Esophagus muscularis mucosa (tissue), 4 donors: ENCODE data around the gene ZBTB12. TPM values are rescaled to one million over a fixed set of nuclear protein-coding genes. Genes with fewer than 3 reads are reported as not detected.

ENCODE experiments used
- DNase-seq: peaks from one replicate; pipeline ENCODE4 v3.0.0-alpha.2; 2017; ENCODE audit errors: extremely low spot score
- H3K27ac ChIP-seq, 4 donors: fragments of 200-600 bp; sonication (generic); replicated peaks in 1 of 4; 1 replicate in 3 of 4; 2 replicates in 1 of 4; pipeline ENCODE4 v1.5.1; 2016 to 2019; ENCODE audit warnings: mild to moderate bottlenecking in 1 of 4
- H3K27me3 ChIP-seq, 4 donors: fragments of 200-600 bp; sonication (generic); one replicate each; pipeline versions ENCODE4 v1.5.1 to v1.6.0; 2016 to 2019
- H3K36me3 ChIP-seq, 4 donors: fragments of 200-600 bp; sonication (generic); one replicate each; pipeline ENCODE4 v1.5.1; 2016 to 2019
- H3K4me1 ChIP-seq, 4 donors: fragments of 200-600 bp; sonication (generic); one replicate each; pipeline ENCODE4 v1.5.1; 2016 to 2019
- H3K4me3 ChIP-seq, 4 donors: fragments of 200-600 bp; sonication (generic); 1 replicate in 2 of 4; 2 replicates in 2 of 4; pipeline ENCODE4 v1.5.1; 2016 to 2019; ENCODE audit warnings: mild to moderate bottlenecking in 4 of 4, moderate library complexity in 1 of 4
- H3K9me3 ChIP-seq, 4 donors: fragments of 200-600 bp; sonication (generic); 1 replicate in 3 of 4; 2 replicates in 1 of 4; pipeline ENCODE4 v1.5.1; 2016 to 2019
- CTCF ChIP-seq, 3 experiments: fragments of 200-600 bp in 2 of 3; fragments of 450-650 bp in 1 of 3; sonication (generic) in 2 of 3; IDR thresholded peaks; one replicate each; pipeline ENCODE4 v1.5.1; 2017 to 2019; ENCODE audit warnings: antibody characterized with exemption in 3 of 3, mild to moderate bottlenecking in 2 of 3, moderate library complexity in 1 of 3
- EP300 ChIP-seq: sonication (generic); formaldehyde crosslinking; IDR thresholded peaks from one replicate; pipeline ENCODE4 v1.6.1; 2017; ENCODE audit warnings: antibody characterized with exemption
- POLR2A ChIP-seq: fragments of 450-650 bp; IDR thresholded peaks from one replicate; pipeline ENCODE4 v1.6.1; 2017; ENCODE audit warnings: antibody characterized with exemption, moderate library complexity, mild to moderate bottlenecking, low read depth
- POLR2AphosphoS5 ChIP-seq, 2 donors: sonication (generic); formaldehyde crosslinking; IDR thresholded peaks; one replicate each; pipeline ENCODE4 v1.6.1; 2017; ENCODE audit warnings: antibody characterized with exemption in 2 of 2
- WGBS: methylation state at CpG from one replicate; pipeline ENCODE4 v1.1.5; 2018; 5-methylcytosine and 5-hydroxymethylcytosine counted together
- intact Hi-C: fragments of 100-400 bp; cut with DNase I; formaldehyde crosslinking; loops from one replicate; pipeline ENCODE4 v1.15.1; 2023
- total RNA-seq, 4 donors: library from RNA; depleted of rRNA; stranded (reverse); fragments of >200 nt; gene quantifications; one replicate each; pipeline versions ENCODE4 v1.1.0 to v1.2.1, GENCODE V29; 2016

ZBTB12 gene
- total RNA-seq, 4 donors from 2014 or later = 0.66 to 2.5 (median 1.6) TPM

- Histone ChIP-seq H3K36me3 (peaks cover 29 to 36% (median 33%) of the 10 kb centered on the region in 4 donors), H3K9me3 (no peaks in the 10 kb centered on the region), H3K27me3 (no peaks in the 10 kb centered on the region), H3K27ac (peak overlapping the region; percentile 86 to 92 (median 88)), H3K4me3 (peak overlapping the region; percentile 80 to 94 (median 88)), H3K4me1 (peaks cover 25 to 47% (median 40%) of the 10 kb centered on the region in 4 donors)
- WGBS = 0% methylated on average over 12 of the region's 62 CpGs
- no peak for DNase-seq
- TF ChIP-seq EP300 (no peak), POLR2A (no peak), CTCF (IDR thresholded peaks at IDR 0.05) (no peak), POLR2AphosphoS5 (IDR thresholded peaks at IDR 0.05) (no peak)
- intact Hi-C loops = loop anchor here (5.0 kb wide), 1 partner anchor 55 kb away; no protein-coding TSS in a partner anchor
Observed at GRCh38 chr6:31896856-31897611, 4.9 kb downstream of the ZBTB12 start.

GRCh38 chr6:31896493-31896855 lies 5.4 kb downstream of the ZBTB12 start:
- Histone ChIP-seq H3K27ac (peak overlapping the region; percentile 86 to 92 (median 88)), H3K9me3 (no peaks in the 10 kb centered on the region), H3K36me3 (peaks cover 29 to 41% (median 38%) of the 10 kb centered on the region in 4 donors), H3K27me3 (no peaks in the 10 kb centered on the region), H3K4me3 (peak overlapping the region; percentile 80 to 94 (median 88)), H3K4me1 (peaks cover 25 to 47% (median 39%) of the 10 kb centered on the region in 4 donors)
- WGBS = 19% methylated on average over 3 of the region's 4 CpGs
- TF ChIP-seq EP300 = no peak
- no peak for TF ChIP-seq CTCF (IDR thresholded peaks at IDR 0.05)
- no peak for TF ChIP-seq POLR2A
- TF ChIP-seq POLR2AphosphoS5 (IDR thresholded peaks at IDR 0.05) = no peak
- intact Hi-C loops = loop anchor here (5.0 kb wide), 1 partner anchor 56 kb away; no protein-coding TSS in a partner anchor
- no peak for DNase-seq

GRCh38 chr6:31892821-31893220 lies 9.1 kb downstream of the ZBTB12 start:
- no peak overlapping the region for H3K27ac ChIP-seq
- peaks cover 7 to 13% (median 12%) of the 10 kb centered on the region in 4 donors for H3K4me1 ChIP-seq
- no peaks in the 10 kb centered on the region for H3K27me3 ChIP-seq
- WGBS = 71% methylated on average over 2 of the region's 6 CpGs
- no peak for DNase-seq
- no peak for TF ChIP-seq CTCF (IDR thresholded peaks at IDR 0.05)
- no peak for TF ChIP-seq EP300
- TF ChIP-seq POLR2AphosphoS5 (IDR thresholded peaks at IDR 0.05) = no peak
- no peak for TF ChIP-seq POLR2A
- intact Hi-C loops = no loop called here
- H3K4me3 ChIP-seq = no peak overlapping the region
- H3K9me3 ChIP-seq = no peaks in the 10 kb centered on the region
- H3K36me3 ChIP-seq = peaks cover 40 to 77% (median 70%) of the 10 kb centered on the region in 4 donors

- DNase-seq = no peak
- 87% methylated on average over 3 of the region's 3 CpGs for WGBS
- peaks cover 52 to 100% (median 93%) of the 10 kb centered on the region in 4 donors for H3K36me3 ChIP-seq
- intact Hi-C loops = no loop called here
- no peak overlapping the region for H3K27ac ChIP-seq
- H3K4me1 ChIP-seq = no peaks in the 10 kb centered on the region
- TF ChIP-seq POLR2A = no peak
- TF ChIP-seq POLR2AphosphoS5 (IDR thresholded peaks at IDR 0.05) = no peak
- no peak for TF ChIP-seq CTCF (IDR thresholded peaks at IDR 0.05)
- TF ChIP-seq EP300 = no peak
- H3K27me3 ChIP-seq = no peaks in the 10 kb centered on the region
- no peak overlapping the region for H3K4me3 ChIP-seq
- H3K9me3 ChIP-seq = no peaks in the 10 kb centered on the region
Observed at GRCh38 chr6:31889331-31889972, 12.4 kb downstream of the ZBTB12 start.
